Neural cell (in vitro differentiated cells): ENCODE data around the gene ZNF497. TPM values are rescaled to one million over a fixed set of nuclear protein-coding genes. Genes with fewer than 3 reads are reported as not detected.

ENCODE experiments used
- H2AFZ ChIP-seq: fragments of 200-600, 300-800 bp; sonication (generic), shearing (Covaris generic); 2 replicates; pipeline ENCODE4 v1.6.0; 2014; ENCODE audit warnings: low read depth, mild to moderate bottlenecking, antibody characterized with exemption, low read length, moderate library complexity
- H3F3A ChIP-seq: fragments of 200-600 bp; shearing (Covaris generic); 2 replicates; pipeline ENCODE4 v1.6.1; 2016; ENCODE audit warnings: mild to moderate bottlenecking, moderate library complexity, mixed read lengths, antibody characterized with exemption, low read length; ENCODE audit not compliant: insufficient read depth, poor library complexity, severe bottlenecking
- H3K27ac ChIP-seq: fragments of 200-600, 300-800 bp; sonication (generic), shearing (Covaris generic); 2 replicates; pipeline ENCODE4 v1.5.1; 2014; ENCODE audit warnings: mild to moderate bottlenecking, low read length, moderate library complexity
- H3K27me3 ChIP-seq: fragments of 300-800, 200-600 bp; sonication (generic), shearing (Covaris generic); 2 replicates; pipeline ENCODE4 v1.6.0; 2014; ENCODE audit warnings: mild to moderate bottlenecking, low read depth, low read length, moderate library complexity; ENCODE audit not compliant: insufficient read depth
- H3K36me3 ChIP-seq: fragments of 300-800, 200-600 bp; sonication (generic), shearing (Covaris generic); 2 replicates; pipeline ENCODE4 v1.5.1; 2014; ENCODE audit warnings: mild to moderate bottlenecking, antibody characterized with exemption, low read length, moderate library complexity; ENCODE audit not compliant: insufficient read depth
- H3K4me2 ChIP-seq: fragments of 300-800, 200-600 bp; sonication (generic), shearing (Covaris generic); 2 replicates; pipeline ENCODE4 v1.6.0; 2014; ENCODE audit warnings: mild to moderate bottlenecking, low read length
- H3K4me3 ChIP-seq: fragments of 300-800, 200-600 bp; sonication (generic), shearing (Covaris generic); 2 replicates; pipeline ENCODE4 v1.5.1; 2014; ENCODE audit warnings: mild to moderate bottlenecking, low read length, moderate library complexity
- H3K79me2 ChIP-seq: fragments of 200-600 bp; shearing (Covaris generic); replicated peaks from 2 replicates; pipeline ENCODE4 v1.6.0; 2014; ENCODE audit warnings: mild to moderate bottlenecking, low read length, moderate library complexity; ENCODE audit not compliant: insufficient read depth
- H3K9ac ChIP-seq: fragments of 300-800, 200-600 bp; sonication (generic), shearing (Covaris generic); 2 replicates; pipeline ENCODE4 v1.6.1; 2016; ENCODE audit warnings: mild to moderate bottlenecking, low read length, mixed read lengths
- H3K9me2 ChIP-seq: fragments of 200-600 bp; shearing (Covaris generic); 2 replicates; pipeline ENCODE4 v1.6.1; 2016; ENCODE audit warnings: mild to moderate bottlenecking, low read length, mixed read lengths; ENCODE audit not compliant: insufficient read depth
- H3K9me3 ChIP-seq: fragments of 200-600, 300-800 bp; sonication (generic), shearing (Covaris generic); 2 replicates; pipeline ENCODE4 v1.6.1; 2016; ENCODE audit warnings: mild to moderate bottlenecking, mixed run types, low read length, moderate library complexity, mixed read lengths
- H4K20me1 ChIP-seq: fragments of 200-600 bp; shearing (Covaris generic); 2 replicates; pipeline ENCODE4 v1.6.1; 2016; ENCODE audit warnings: mild to moderate bottlenecking, mixed run types; ENCODE audit not compliant: insufficient read depth
- CTCF ChIP-seq: fragments of 450-650 bp; IDR thresholded peaks from 2 replicates; pipeline ENCODE4 v1.5.1; 2014; ENCODE audit warnings: antibody characterized with exemption, mild to moderate bottlenecking, moderate library complexity; ENCODE audit not compliant: poor library complexity, severe bottlenecking
- EP300 ChIP-seq: fragments of 450-650 bp; conservative IDR thresholded peaks from 2 replicates; pipeline ENCODE4 v1.6.1; 2014; ENCODE audit warnings: antibody characterized with exemption, mild to moderate bottlenecking, moderate library complexity; ENCODE audit not compliant: poor library complexity, severe bottlenecking
- EZH2 ChIP-seq: fragments of 200-600, 300-800 bp; shearing (Covaris generic), sonication (generic); IDR thresholded peaks from 2 replicates; pipeline ENCODE4 v1.6.1; 2014; ENCODE audit warnings: antibody characterized with exemption, low read length, borderline replicate concordance, mild to moderate bottlenecking; ENCODE audit not compliant: insufficient read depth, poor library complexity, severe bottlenecking
- MXI1 ChIP-seq: fragments of 450-650 bp; conservative IDR thresholded peaks from 2 replicates; pipeline ENCODE4 v1.6.1; 2014; ENCODE audit warnings: antibody characterized with exemption, mild to moderate bottlenecking; ENCODE audit not compliant: poor library complexity, severe bottlenecking
- POLR2AphosphoS5 ChIP-seq: IDR thresholded peaks from 2 replicates; pipeline ENCODE4 v1.6.1; 2012
- RAD21 ChIP-seq: fragments of 450-650 bp; conservative IDR thresholded peaks from 2 replicates; pipeline ENCODE4 v1.6.1; 2014; ENCODE audit warnings: antibody characterized with exemption, mild to moderate bottlenecking, moderate library complexity
- REST ChIP-seq: IDR thresholded peaks from 2 replicates; pipeline ENCODE4 v1.6.1; 2012; ENCODE audit warnings: borderline replicate concordance
- SMC3 ChIP-seq: fragments of 450-650 bp; conservative IDR thresholded peaks from 2 replicates; pipeline ENCODE4 v1.6.1; 2014; ENCODE audit warnings: antibody characterized with exemption, mild to moderate bottlenecking, moderate library complexity; ENCODE audit not compliant: poor library complexity
- TAF1 ChIP-seq: IDR thresholded peaks from 2 replicates; pipeline ENCODE4 v1.6.1; 2012; ENCODE audit warnings: low read depth
- polyA plus RNA-seq: library from polyadenylated mRNA; depleted of rRNA; stranded (reverse); fragments of >200 nt; gene quantifications from 2 replicates; pipeline ENCODE4 v1.2.3, GENCODE V29; 2014

ZNF497 gene
- polyA plus RNA-seq, 1 donor from 2014 or later: 13.7 TPM

GRCh38 chr19:58332697-58333096 lies 29.9 kb downstream of the ZNF497 start:
- Histone ChIP-seq H3K27ac (no peak overlapping the region), H3K9me2 (no peaks in the 10 kb centered on the region), H3K4me2 (no peak overlapping the region), H3K4me3 (no peak overlapping the region), H2AFZ (no peak overlapping the region), H3K9me3 (no peaks in the 10 kb centered on the region), H3K27me3 (no peaks in the 10 kb centered on the region), H3F3A (no peaks in the 10 kb centered on the region), H3K9ac (no peak overlapping the region), H3K79me2 (peaks cover 6% of the 10 kb centered on the region), H4K20me1 (no peaks in the 10 kb centered on the region), H3K36me3 (no peaks in the 10 kb centered on the region)
- TF ChIP-seq REST (no peak), MXI1 (no peak), POLR2AphosphoS5 (no peak), CTCF (no peak), EZH2 (no peak), SMC3 (no peak), TAF1 (no peak), RAD21 (no peak), EP300 (no peak)

- no peak overlapping the region for H3K4me2 ChIP-seq
- no peaks in the 10 kb centered on the region for H3K9me3 ChIP-seq
- no peaks in the 10 kb centered on the region for H3F3A ChIP-seq
- no peak overlapping the region for H3K27ac ChIP-seq
- no peaks in the 10 kb centered on the region for H3K36me3 ChIP-seq
- no peak overlapping the region for H2AFZ ChIP-seq
- no peaks in the 10 kb centered on the region for H3K9me2 ChIP-seq
- H3K27me3 ChIP-seq: no peaks in the 10 kb centered on the region
- H4K20me1 ChIP-seq: no peaks in the 10 kb centered on the region
- no peak overlapping the region for H3K9ac ChIP-seq
- peaks cover 18% of the 10 kb centered on the region for H3K79me2 ChIP-seq
- TF ChIP-seq REST: no peak
- no peak for TF ChIP-seq CTCF
- no peak for TF ChIP-seq EZH2
- no peak for TF ChIP-seq MXI1
- no peak for TF ChIP-seq POLR2AphosphoS5
- TF ChIP-seq TAF1: no peak
- TF ChIP-seq RAD21: no peak
- no peak for TF ChIP-seq SMC3
- TF ChIP-seq EP300: no peak
- no peak overlapping the region for H3K4me3 ChIP-seq
Measured at GRCh38 chr19:58330458-58330857, 32.1 kb downstream of the ZNF497 start.
